AG09319 (cell line): ENCODE results near the gene USH2A.

Source experiments
- DNase-seq: peaks from one replicate; pipeline ENCODE4 v3.0.0-alpha.2; 2010; ENCODE audit warnings: low read depth; ENCODE audit errors: extremely low read depth
- TF ChIP-seq, protein P1 (sequence below): IDR thresholded peaks from 2 replicates; pipeline ENCODE4 v1.5.1; 2011; ENCODE audit warnings: low read depth, mild to moderate bottlenecking, inconsistent platforms, low read length, moderate library complexity

USH2A gene

DNA sequence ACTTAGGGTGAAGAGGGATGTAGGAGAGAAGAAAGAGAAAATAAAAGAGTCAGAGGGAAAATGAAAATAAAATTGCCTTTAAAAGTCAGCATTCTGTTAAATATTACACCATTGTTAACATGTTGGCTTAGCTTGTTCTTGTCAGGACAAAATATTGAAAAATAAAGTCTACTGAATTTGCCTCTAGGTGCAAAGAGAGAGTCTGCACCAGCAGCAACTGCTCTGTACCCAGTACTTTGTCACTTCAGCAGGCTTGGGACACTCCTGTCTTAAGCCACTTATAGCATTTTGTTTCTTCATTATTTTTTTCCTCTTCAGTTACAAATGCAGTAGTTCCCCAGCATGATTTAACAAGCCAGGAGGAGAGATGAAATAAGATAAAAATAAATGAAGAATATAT is 11.0 kb upstream of the USH2A start:
- TF ChIP-seq, protein P1, sequence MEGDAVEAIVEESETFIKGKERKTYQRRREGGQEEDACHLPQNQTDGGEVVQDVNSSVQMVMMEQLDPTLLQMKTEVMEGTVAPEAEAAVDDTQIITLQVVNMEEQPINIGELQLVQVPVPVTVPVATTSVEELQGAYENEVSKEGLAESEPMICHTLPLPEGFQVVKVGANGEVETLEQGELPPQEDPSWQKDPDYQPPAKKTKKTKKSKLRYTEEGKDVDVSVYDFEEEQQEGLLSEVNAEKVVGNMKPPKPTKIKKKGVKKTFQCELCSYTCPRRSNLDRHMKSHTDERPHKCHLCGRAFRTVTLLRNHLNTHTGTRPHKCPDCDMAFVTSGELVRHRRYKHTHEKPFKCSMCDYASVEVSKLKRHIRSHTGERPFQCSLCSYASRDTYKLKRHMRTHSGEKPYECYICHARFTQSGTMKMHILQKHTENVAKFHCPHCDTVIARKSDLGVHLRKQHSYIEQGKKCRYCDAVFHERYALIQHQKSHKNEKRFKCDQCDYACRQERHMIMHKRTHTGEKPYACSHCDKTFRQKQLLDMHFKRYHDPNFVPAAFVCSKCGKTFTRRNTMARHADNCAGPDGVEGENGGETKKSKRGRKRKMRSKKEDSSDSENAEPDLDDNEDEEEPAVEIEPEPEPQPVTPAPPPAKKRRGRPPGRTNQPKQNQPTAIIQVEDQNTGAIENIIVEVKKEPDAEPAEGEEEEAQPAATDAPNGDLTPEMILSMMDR: no peak
- no peak for DNase-seq

DNA sequence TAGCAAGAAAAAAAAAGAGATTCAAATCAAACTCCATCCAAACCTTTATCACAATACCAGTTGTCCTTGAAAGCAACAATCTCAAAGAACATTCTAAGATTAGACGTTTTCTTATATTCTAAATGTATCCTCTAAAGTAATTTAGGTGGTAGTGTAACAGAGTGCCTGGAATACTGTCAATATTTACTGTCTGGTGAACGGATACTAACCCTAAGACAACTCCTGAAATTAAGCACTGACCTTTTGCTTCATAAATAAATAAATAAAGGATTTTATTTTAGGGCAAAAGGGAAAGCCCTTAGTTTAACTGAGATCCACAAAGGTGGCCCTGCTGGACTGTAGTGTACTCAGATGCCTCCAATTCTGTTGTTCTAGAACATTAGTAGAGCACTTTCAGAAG is 9.9 kb upstream of the USH2A start:
- DNase-seq: no peak

DNA sequence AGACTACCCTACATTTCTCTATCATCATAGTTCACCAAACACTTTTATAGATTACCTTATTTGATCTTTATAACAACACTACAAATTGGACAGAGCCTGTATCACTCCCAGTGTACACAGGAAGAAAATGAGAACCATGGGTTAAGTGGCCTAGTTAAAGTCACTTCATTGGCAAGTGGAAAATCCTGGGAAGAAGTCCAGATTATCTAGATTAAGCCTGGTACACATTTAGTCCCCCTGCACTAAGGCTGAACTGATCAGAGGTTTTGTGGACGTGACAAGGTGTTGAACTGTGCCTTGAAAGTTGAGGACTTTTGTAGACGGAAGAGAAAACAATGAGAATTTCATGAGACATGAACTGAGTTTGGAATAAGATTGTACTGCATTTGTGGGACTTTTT is 7.5 kb upstream of the USH2A start:
- no peak for DNase-seq
- TF ChIP-seq, protein P1: no peak

More for the DNA sequence above, 9.9 kb upstream of the USH2A start:
- TF ChIP-seq, protein P1: no peak

DNA sequence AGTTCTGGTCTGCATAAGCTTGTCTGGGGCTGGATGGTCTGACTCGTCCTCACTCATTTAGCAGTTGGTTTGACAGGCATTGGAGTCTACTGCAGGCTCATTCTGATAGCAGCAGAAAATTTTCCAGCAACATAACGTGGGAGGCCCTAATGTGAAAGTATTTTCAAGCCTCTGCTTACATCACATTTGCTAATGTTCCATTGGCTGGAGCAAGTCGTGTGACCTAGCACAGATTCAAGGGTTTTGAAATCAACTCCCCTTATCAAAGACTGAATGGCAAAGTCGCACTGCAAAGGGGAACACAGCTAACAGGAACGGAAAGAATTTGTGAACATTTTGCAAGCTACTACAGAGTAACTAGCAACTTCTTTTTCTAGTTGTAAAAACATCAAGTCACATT is 2.3 kb upstream of the USH2A start:
- no peak for DNase-seq
- TF ChIP-seq, protein P1: no peak

DNA sequence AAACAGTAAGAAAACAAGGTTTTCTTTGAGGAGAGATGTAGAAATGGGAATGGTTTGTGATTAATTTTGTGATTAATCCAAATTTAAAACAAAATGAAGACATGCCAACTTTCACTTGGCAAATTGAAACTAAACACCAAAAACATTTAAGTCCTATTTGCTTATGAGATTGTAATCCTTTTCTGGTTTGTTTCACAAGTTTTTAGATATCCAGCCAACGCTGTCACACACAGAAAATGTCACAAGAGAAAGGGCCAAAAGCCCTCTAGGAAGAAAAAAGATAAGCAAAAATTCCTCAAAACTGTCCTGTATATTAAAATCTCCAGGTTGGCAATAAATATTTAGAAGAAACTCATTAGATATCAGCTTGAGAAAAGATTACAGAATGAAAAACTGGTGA is 2.5 kb downstream of the USH2A start:
- TF ChIP-seq, protein P1: no peak
- no peak for DNase-seq

DNA sequence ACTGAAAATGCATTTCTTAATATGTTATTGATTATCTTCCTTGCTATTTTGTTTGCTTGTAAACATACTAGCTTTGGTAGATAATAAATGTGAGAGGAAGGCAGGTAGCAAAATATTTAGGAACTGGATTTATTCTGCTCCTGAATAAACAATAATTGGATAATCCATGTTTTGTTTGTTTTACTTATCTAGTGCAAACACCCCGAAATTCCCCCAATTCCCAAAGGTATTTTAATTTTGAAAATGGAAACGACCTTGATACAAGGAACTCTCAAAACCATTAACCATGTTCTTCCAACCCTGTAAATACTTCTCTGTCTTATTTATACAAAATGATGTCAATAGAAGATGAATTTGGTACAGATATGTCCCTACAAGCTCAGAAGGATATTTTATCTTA is 3.0 kb downstream of the USH2A start:
- DNase-seq: no peak

DNA sequence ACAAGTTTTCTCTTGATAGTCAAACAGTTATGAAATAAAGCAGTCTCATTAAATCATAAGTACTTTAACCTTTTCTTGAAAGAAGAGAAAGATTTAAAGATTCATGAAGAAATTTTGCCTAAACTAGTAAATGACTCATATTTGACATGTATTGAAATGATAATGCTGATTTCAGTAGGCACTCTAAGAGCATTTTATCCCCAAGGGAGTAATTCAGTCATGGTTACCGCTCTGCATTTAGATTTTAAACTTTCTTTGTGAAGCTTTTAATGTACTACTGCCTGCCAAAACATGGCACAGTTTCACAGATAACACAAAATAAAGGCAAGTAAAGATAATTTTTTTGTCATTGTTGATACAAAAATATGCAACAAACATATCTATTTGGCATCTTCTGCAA is 6.8 kb downstream of the USH2A start:
- TF ChIP-seq, protein P1: no peak
- DNase-seq: no peak

More for the DNA sequence above, 3.0 kb downstream of the USH2A start:
- TF ChIP-seq, protein P1: no peak
